Activated naive CD4-positive, alpha-beta T cell treated with anti-CD3 and anti-CD28 coated beads, Interleukin-2, amount 10 ng/mL, durations not matched to agents 7 days and 5 days (primary cell): ENCODE measurements around the gene CASS4.

Experiments used
- CTCF ChIA-PET: fragments of 350-600 bp; sonication (Branson Sonifier 250); formaldehyde crosslinking; loops from one replicate; lab custom pipeline; 2021; ENCODE audit warnings: antibody characterized with exemption; lab: Charles Lee
- DNase-seq: peaks from one replicate; pipeline ENCODE4 v3.0.0-alpha.2; 2020
- H3K27ac Mint-ChIP-seq: one replicate; pipeline ENCODE4 v1.8.0; 2021; ENCODE audit warnings: mild to moderate bottlenecking, moderate library complexity, mixed read lengths
- H3K27me3 Mint-ChIP-seq: one replicate; pipeline ENCODE4 v1.8.0; 2021; ENCODE audit warnings: mild to moderate bottlenecking, mixed read lengths
- H3K36me3 Mint-ChIP-seq: one replicate; pipeline ENCODE4 v1.8.0; 2021; ENCODE audit warnings: mixed read lengths
- H3K4me1 Mint-ChIP-seq: one replicate; pipeline ENCODE4 v1.8.0; 2021; ENCODE audit warnings: mixed read lengths
- H3K4me3 Mint-ChIP-seq: one replicate; pipeline ENCODE4 v1.8.0; 2021; ENCODE audit warnings: mild to moderate bottlenecking, moderate library complexity, mixed read lengths
- H3K9me3 Mint-ChIP-seq: one replicate; pipeline ENCODE4 v1.8.0; 2021; ENCODE audit warnings: mixed read lengths

CASS4 gene

DNA sequence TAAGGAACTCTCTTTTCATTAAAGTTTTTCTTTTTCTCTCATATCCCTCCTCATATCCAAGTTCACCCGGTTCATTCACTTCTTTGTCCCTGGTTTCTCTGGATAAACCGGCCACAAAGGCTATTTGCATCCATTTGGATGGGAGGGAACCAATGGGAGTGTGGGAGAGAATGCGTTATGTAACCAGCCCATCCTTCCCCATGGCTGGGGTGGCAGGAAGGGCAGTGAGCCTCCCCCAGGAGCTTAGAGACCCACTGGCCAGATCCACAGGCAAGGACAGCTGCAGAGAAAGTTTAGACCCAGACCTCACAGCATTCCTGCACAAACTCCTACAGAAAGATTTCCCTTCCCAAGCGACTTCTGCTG, 10.7 kb downstream of the CASS4 start:
- Mint-ChIP-seq H3K27me3 (no peaks in the 10 kb centered on the region), H3K27ac (no peak overlapping the region), H3K9me3 (no peaks in the 10 kb centered on the region), H3K36me3 (peaks cover 23% of the 10 kb centered on the region), H3K4me1 (peaks cover 51% of the 10 kb centered on the region), H3K4me3 (no peak overlapping the region)
- DNase-seq, result no peak
- CTCF ChIA-PET, result interaction anchor here (1.2 kb wide), 2 partner anchors 11 to 44 kb away, joined by 3 read pairs; no protein-coding TSS in a partner anchor

DNA sequence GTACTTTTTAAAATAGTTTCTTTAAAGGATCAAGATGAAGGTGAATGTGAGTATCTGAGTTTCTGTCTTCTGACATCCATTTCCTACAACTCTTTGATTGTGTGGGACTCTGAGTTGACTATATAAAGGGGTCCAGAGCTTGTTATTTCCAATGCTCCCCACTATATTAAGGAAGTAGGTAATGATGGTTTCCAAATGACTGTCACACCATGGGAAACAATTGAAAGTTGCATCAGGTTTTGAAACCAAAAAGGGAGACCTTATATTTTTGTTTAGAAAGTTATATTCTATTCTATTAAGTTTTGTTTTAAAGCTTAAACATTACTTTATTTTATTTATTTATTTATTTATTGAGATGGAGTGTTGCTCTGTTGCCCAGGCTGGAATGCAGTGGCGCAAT, 11.2 kb downstream of the CASS4 start:
- Mint-ChIP-seq H3K36me3 (peaks cover 19% of the 10 kb centered on the region), H3K4me3 (no peak overlapping the region), H3K27ac (no peak overlapping the region), H3K27me3 (no peaks in the 10 kb centered on the region), H3K4me1 (peaks cover 49% of the 10 kb centered on the region), H3K9me3 (no peaks in the 10 kb centered on the region)
- CTCF ChIA-PET, result interaction anchor here (1.1 to 1.2 kb wide), 3 partner anchors 10 to 44 kb away, joined by 3 read pairs; no protein-coding TSS in a partner anchor
- DNase-seq, result no peak

DNA sequence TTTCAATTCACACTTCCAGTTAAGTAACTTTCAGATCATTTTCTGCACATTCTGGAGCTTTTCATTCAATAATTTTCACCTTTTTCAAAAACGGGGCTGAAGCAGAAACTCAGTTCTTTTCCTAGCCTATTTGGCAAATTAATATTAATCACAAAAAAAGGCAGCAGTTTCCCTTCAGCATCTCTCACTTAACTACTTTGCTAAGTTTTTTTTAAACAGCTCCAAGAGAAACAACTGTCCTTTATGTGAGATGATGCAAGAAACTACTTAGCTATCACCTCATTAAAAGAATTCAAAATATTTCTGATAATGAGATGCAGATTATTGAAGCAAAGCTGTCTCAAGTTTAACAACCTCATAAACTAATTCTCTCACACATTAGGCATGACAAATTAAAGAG, 11.8 kb downstream of the CASS4 start:
- no peaks in the 10 kb centered on the region for H3K9me3 Mint-ChIP-seq
- H3K4me3 Mint-ChIP-seq, result no peak overlapping the region
- H3K27me3 Mint-ChIP-seq, result no peaks in the 10 kb centered on the region
- no peak for DNase-seq
- CTCF ChIA-PET, result interaction anchor here (1.1 to 1.2 kb wide), 2 partner anchors 10 to 16 kb away, joined by 3 read pairs; no protein-coding TSS in a partner anchor
- H3K36me3 Mint-ChIP-seq, result peaks cover 18% of the 10 kb centered on the region
- H3K27ac Mint-ChIP-seq, result no peak overlapping the region
- H3K4me1 Mint-ChIP-seq, result peaks cover 49% of the 10 kb centered on the region

DNA sequence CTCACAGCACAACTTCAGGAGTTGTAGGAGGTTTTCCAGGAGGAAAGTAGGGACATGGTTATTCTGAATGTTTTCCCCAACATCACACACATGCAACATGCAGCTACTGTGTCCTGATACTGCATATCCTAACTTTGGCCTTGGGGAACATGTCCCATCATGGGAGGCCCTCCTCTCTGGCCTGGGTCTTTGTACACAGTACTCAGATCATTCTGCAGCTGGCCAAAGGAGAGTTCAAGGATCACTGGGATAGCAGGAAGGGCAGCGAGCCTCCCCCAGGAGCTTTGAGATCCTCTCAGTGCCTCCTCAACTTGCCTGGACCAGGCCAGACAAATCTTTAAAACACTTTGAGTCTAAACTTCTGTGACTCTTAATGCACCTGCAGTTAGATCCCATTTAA, 12.9 kb downstream of the CASS4 start:
- Mint-ChIP-seq H3K9me3 (no peaks in the 10 kb centered on the region), H3K4me1 (peaks cover 54% of the 10 kb centered on the region), H3K36me3 (peaks cover 23% of the 10 kb centered on the region), H3K4me3 (no peak overlapping the region), H3K27ac (no peak overlapping the region), H3K27me3 (no peaks in the 10 kb centered on the region)
- CTCF ChIA-PET, result interaction anchor here (1.8 kb wide), 1 partner anchor 10 kb away, joined by 4 read pairs; no protein-coding TSS in a partner anchor
- no peak for DNase-seq

DNA sequence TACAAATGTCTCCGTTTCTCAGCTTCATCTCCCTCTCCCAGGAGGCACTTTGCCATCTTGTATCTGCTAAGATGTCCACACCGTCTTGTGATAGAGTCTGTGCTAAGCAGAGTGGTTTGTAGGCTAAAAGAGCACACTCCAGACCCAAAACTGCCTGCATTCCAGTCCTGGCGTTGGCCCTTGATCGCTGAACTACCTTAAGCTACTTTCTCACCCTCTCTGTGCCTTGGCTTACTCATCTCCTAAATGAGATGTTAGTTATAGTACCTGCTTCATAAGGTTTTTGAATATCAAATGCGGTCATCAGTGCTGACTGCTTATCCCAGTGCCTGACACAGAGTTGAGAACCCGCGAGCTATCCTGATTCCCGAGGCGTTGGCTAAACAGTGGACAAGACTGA, 14.0 kb downstream of the CASS4 start:
- DNase-seq, result no peak
- Mint-ChIP-seq H3K9me3 (no peaks in the 10 kb centered on the region), H3K27ac (no peak overlapping the region), H3K36me3 (peaks cover 28% of the 10 kb centered on the region), H3K27me3 (no peaks in the 10 kb centered on the region), H3K4me1 (peaks cover 53% of the 10 kb centered on the region), H3K4me3 (no peak overlapping the region)
- CTCF ChIA-PET, result interaction anchor here (1.1 to 1.8 kb wide), 2 partner anchors 8 to 11 kb away, joined by 3 to 4 read pairs; no protein-coding TSS in a partner anchor

DNA sequence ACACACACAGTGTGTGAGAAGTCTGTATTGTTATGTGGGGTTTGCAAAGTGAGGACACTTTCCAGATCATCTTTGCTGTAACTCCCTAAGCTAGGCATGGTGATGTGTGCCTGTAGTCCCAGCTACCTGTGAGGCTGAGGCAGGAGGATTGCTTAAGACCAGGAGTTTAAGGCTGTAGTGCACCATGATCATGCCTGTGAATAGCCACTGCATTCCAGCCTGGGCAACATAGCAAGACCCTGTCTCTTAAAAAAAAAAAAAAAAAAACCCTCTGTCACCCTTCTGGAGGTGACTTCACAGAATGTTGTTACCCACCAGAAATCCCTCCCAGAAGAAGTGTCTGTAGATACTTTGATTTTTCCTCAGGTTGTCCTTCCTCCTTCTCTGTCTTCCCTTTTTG, 14.9 kb downstream of the CASS4 start:
- no peak overlapping the region for H3K27ac Mint-ChIP-seq
- H3K4me3 Mint-ChIP-seq, result no peak overlapping the region
- H3K36me3 Mint-ChIP-seq, result peaks cover 25% of the 10 kb centered on the region
- DNase-seq, result no peak
- H3K27me3 Mint-ChIP-seq, result no peaks in the 10 kb centered on the region
- CTCF ChIA-PET, result interaction anchor here (1.8 kb wide), 1 partner anchor 12 kb away, joined by 4 read pairs; no protein-coding TSS in a partner anchor
- peaks cover 47% of the 10 kb centered on the region for H3K4me1 Mint-ChIP-seq
- no peaks in the 10 kb centered on the region for H3K9me3 Mint-ChIP-seq

DNA sequence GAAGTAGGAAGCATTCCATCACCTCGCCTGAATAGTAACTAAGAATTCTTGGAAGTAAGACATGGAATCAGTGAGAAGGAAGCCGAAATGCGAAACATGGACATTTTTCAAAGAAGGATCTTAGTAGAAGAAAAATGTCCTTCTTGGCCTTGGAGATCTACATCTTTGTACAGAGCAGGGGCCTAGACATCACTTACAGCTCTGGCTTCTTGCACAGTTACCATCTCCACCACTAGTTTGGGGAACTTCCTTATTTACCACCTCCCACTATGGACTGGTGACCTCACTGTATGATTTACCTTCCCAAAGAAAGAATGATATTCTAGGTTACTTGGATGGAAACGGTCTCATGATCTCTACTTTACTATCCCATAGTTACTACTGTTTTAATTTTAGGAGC, 15.7 kb downstream of the CASS4 start:
- CTCF ChIA-PET, result no interaction called here
- Mint-ChIP-seq H3K27me3 (no peaks in the 10 kb centered on the region), H3K4me1 (peaks cover 38% of the 10 kb centered on the region), H3K27ac (no peak overlapping the region), H3K36me3 (peaks cover 18% of the 10 kb centered on the region), H3K9me3 (no peaks in the 10 kb centered on the region), H3K4me3 (no peak overlapping the region)
- no peak for DNase-seq

DNA sequence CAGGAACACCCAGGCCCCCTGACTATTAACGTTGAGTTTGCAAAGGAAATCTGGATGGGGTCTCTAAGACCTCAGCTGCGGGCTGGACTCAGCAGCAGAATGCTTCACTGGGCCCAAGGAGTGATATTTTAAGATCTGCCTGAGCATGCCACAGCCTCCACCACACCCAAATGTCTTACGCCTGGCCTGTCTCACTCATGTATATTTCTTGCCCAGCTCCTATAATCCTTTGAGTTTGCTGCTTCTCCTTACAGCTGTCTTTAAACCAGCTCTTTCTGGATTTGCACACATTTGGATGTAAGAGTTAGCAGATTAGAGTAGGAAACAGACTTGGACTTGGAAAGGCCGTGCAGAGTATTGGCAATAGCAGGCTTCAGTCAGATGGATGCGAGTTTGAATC, 16.4 kb downstream of the CASS4 start:
- Mint-ChIP-seq H3K4me1 (peaks cover 38% of the 10 kb centered on the region), H3K9me3 (no peaks in the 10 kb centered on the region), H3K36me3 (peaks cover 20% of the 10 kb centered on the region), H3K27me3 (no peaks in the 10 kb centered on the region), H3K27ac (no peak overlapping the region), H3K4me3 (no peak overlapping the region)
- CTCF ChIA-PET, result no interaction called here
- DNase-seq, result no peak

DNA sequence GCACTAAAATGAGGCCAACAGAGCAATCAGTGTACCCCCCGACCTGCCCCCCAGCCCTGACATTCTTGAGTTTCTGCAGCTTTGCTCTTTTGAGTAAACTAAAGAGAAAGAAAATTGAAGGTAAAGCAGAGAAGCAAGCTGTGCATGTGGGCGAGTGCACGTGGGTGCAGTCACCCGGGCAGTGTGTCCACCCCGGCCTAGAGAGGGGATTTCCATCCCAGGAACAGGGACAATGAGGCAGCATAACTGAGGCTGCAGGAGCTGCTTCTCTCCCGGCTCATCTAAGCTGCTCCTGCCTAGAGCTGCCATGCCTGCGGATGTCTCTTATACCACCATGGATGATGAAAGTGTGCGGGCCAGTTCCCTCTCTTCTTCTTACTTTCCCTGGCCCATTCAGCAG, 16.8 kb downstream of the CASS4 start:
- DNase-seq, result no peak
- peak overlapping the region; percentile 52 for H3K4me3 Mint-ChIP-seq

DNA sequence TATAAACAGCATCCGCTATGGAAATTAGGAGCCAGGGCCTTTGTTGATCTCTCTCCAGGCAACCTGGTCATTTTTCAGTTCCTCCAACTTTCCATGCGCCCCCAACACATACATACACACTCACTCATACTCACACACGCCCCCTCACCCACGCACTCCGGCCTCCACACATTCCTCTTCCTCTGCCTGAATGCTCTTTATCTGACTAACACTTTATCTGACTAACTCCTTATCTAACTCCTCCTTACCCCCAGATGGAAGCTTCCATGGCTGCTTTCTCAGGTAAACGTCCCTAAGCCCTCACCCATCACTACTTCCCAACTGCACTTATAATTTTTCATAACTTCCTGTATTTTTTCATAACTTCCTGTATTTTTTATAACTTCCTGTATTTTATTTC, 17.4 kb downstream of the CASS4 start:
- H3K4me1 Mint-ChIP-seq, result peaks cover 43% of the 10 kb centered on the region
- CTCF ChIA-PET, result no interaction called here
- H3K36me3 Mint-ChIP-seq, result peaks cover 20% of the 10 kb centered on the region
- H3K4me3 Mint-ChIP-seq, result peak overlapping the region; percentile 52
- H3K27me3 Mint-ChIP-seq, result no peaks in the 10 kb centered on the region
- H3K27ac Mint-ChIP-seq, result peak overlapping the region; percentile 78
- DNase-seq, result no peak
- no peaks in the 10 kb centered on the region for H3K9me3 Mint-ChIP-seq

More for the DNA sequence above, 16.8 kb downstream of the CASS4 start:
- CTCF ChIA-PET, result no interaction called here
- peaks cover 39% of the 10 kb centered on the region for H3K4me1 Mint-ChIP-seq
- H3K27ac Mint-ChIP-seq, result no peak overlapping the region
- no peaks in the 10 kb centered on the region for H3K9me3 Mint-ChIP-seq
- H3K36me3 Mint-ChIP-seq, result peaks cover 20% of the 10 kb centered on the region
- H3K27me3 Mint-ChIP-seq, result no peaks in the 10 kb centered on the region

DNA sequence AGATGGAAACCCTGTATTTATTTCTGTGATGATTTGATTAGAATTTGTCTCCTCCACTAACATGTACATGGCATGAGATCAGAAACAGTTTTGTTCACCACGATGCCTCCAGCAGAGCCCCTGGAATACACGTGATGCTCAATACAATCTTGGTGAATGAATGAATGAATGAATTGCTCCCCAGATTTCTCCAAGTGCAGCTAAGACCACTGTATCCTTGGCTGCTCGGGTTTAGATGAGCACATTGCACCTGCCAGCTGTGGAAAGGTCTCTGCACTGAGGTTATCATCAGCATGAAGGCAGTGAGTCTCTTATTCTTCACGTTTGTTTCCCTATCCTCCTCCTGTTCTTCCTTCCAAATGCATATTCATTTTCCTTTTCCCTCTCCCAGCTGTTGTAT, 17.9 kb downstream of the CASS4 start:
- Mint-ChIP-seq H3K4me1 (peaks cover 43% of the 10 kb centered on the region), H3K9me3 (no peaks in the 10 kb centered on the region)
- CTCF ChIA-PET, result no interaction called here

DNA sequence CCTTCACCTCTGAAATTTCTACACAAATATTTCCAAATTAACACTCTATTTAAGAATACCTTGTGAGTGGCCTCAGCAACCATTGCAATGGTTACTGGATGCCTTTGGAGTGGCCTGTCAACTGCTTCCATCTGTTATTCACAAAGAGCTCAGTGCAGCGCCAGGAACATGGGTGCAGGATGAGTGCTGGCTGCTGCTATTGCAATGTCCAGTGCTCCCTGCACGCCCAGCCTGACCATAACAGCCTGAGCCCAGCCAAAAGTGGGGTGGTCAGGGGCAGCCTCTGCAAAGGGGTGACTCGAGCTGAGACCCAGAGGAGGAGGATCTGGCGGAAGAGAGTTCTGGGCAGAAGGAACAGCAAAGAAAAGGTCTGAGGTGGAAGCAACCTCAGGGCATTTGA, 18.4 kb downstream of the CASS4 start:
- DNase-seq, result no peak
- Mint-ChIP-seq H3K27me3 (no peaks in the 10 kb centered on the region), H3K27ac (no peak overlapping the region), H3K4me3 (no peak overlapping the region), H3K36me3 (peaks cover 20% of the 10 kb centered on the region), H3K9me3 (no peaks in the 10 kb centered on the region), H3K4me1 (peaks cover 43% of the 10 kb centered on the region)
- CTCF ChIA-PET, result no interaction called here

More for the DNA sequence above, 17.9 kb downstream of the CASS4 start:
- H3K36me3 Mint-ChIP-seq, result peaks cover 20% of the 10 kb centered on the region
- no peak for DNase-seq
- peak overlapping the region; percentile 78 for H3K27ac Mint-ChIP-seq
- no peaks in the 10 kb centered on the region for H3K27me3 Mint-ChIP-seq
- peak overlapping the region; percentile 52 for H3K4me3 Mint-ChIP-seq

DNA sequence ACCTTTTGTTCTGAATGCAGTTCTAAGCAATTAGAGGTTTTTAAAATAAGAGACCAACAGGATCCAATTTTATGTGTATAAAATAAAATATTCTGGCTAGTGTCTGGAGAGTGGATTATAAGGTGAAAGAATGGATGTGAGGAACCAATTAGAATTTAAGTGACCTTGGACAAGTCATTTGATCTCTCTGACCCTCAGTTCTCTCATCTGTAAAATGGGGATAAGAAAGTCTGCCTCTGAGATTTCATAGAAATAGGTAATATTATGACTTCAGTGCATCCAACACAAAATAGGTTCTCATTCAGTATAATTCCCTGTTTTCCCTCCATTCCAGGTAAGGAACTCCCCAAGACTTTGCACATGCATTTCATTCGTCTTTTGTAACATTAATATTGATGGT, 18.9 kb downstream of the CASS4 start:
- CTCF ChIA-PET, result no interaction called here
- Mint-ChIP-seq H3K27me3 (no peaks in the 10 kb centered on the region), H3K4me1 (peaks cover 43% of the 10 kb centered on the region), H3K4me3 (no peak overlapping the region), H3K36me3 (peaks cover 20% of the 10 kb centered on the region), H3K9me3 (no peaks in the 10 kb centered on the region), H3K27ac (no peak overlapping the region)
- no peak for DNase-seq

DNA sequence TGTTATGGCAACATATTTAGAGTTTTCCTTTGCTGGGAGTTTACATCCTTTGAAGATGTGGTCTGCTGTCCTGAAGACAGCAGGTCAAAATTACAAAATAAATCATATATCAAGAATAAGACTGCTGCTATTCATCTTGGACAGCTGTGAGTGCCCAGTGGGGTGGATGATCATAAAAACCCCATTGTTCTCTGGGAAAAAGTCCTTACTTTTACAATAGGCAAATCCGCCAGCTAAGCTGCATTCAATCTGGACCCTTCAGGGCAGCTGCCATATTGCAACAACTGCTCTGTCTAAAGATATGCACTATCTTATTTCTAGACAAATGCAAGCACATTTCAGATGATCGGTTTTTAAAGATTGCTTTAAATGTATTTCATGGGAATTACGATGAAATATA, 19.4 kb downstream of the CASS4 start:
- Mint-ChIP-seq H3K9me3 (no peaks in the 10 kb centered on the region), H3K36me3 (peaks cover 20% of the 10 kb centered on the region), H3K4me3 (no peak overlapping the region), H3K27me3 (no peaks in the 10 kb centered on the region), H3K4me1 (peaks cover 43% of the 10 kb centered on the region), H3K27ac (no peak overlapping the region)
- no peak for DNase-seq
- CTCF ChIA-PET, result no interaction called here

DNA sequence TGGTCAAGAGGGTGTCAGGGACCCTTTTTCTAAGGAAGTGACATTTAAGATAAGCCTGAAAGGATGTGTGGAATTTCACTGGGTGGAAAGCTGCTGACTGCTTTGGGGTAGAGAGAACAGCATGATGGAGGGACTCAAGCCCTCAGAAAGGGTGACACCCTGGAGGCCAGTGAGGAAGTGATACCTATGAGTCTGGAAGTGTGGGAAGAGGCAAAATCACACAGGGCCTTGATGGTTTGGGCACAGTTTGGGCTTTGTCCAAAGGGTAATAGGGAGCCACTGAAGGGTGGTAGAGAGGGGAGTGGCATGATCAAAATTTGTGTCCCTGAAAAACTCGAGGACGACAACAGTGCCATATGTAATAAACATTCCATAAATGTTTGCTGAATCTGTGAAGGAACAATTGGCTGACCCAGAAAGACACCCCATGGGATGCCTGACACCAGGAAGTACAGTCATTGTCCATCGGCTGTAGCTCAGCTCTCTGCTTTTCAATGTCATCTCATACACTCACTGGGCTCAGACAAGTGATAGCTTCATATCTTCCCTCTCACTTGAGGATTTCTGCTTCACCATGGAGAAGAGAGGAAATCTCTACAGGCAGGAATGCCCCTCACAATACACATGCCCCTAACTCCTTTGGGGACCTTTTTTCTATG, 21.3 kb downstream of the CASS4 start:
- Mint-ChIP-seq H3K27ac (no peak overlapping the region), H3K36me3 (peaks cover 27% of the 10 kb centered on the region), H3K27me3 (no peaks in the 10 kb centered on the region), H3K4me1 (peaks cover 42% of the 10 kb centered on the region), H3K9me3 (no peaks in the 10 kb centered on the region), H3K4me3 (no peak overlapping the region)
- CTCF ChIA-PET, result interaction anchor here (0.9 kb wide), 1 partner anchor 10 kb away, joined by 3 read pairs; no protein-coding TSS in a partner anchor
- no peak for DNase-seq
